ENCODE measurements around the gene STK39. TPM values are rescaled to one million over a fixed set of nuclear protein-coding genes. Genes with fewer than 3 reads are reported as not detected.
A peak's percentile ranks its signal among the peaks of the same experiment; 100 is the strongest.

Gene STK39
- total RNA-seq, 1 experiment from 2014 or later, result 9.2 TPM

- no peak for DNase-seq (ENCODE audit: low spot score)
Observed at GRCh38 chr2:168008646-168009195, 238.7 kb downstream of the STK39 start.

- no peak for DNase-seq (ENCODE audit: low spot score)
Observed at GRCh38 chr2:168006498-168006897, 240.9 kb downstream of the STK39 start.

DNA sequence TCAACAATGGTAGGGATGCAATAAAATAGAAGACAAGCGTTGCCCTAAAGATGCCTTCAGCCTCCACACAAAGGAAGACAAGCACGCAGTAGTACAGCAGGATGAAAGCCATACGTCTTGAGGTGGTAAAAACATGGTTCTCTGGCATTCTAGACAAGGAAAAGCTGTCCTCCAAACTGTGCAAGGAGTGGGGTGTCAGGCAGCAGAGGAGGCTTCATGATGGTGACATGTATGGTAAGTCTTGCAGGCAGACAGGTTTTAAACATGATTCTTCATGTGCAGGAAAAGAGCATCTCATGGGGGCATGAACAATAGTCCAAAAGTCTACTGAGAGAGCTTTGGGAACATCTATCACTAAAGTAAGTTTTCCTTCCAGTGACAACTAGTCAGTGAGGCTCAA is 241.8 kb downstream of the STK39 start:
- DNase-seq (ENCODE audit: low spot score), result no peak

- DNase-seq (ENCODE audit: low spot score), result no peak
Observed at GRCh38 chr2:168003876-168004275, 243.5 kb downstream of the STK39 start.

DNA sequence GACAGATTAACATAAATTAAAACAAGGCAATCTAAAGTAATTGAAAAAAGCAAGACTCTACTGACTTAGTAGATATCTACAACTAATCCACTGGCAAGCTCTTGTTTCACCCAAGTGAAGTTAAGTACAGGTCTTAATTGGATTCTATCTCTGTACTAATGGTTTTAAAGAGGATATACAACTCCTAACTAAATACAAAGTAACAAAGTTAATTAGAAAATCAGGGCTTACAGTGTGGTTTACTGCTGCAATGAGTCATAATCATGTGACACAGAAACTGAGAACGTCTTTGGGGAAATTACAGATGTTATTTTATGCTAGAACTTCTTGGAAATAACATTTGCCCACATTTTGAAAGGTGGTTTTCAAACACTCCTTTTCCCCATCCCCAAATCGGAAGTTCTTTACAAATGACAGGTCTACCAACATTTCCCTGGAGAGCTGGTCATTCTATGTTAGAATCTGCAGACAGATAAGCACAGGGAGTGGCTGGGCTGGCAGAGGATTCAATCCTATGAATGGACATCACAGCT is 245.3 kb downstream of the STK39 start:
- DNase-seq (ENCODE audit: low spot score), result peak; percentile 21

DNA sequence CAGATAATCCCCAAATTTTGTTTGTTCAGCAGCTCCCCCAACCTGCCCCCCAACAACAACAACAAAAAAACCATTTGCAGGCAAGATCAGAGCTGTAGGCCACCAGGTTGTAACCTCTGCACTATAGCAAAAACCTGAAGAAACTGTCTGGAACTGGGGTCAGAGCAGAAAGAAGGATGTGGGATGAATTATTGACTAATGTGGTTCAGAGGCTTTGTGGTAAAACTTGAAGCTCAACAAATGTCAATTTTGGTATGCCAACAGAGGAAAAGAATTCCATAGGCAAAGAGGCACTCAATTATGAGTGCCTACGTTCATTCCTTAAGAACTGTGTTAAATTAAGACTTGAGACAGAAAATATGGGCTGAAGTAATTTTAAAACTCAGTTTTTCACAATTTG is 255.1 kb downstream of the STK39 start:
- no peak for DNase-seq (ENCODE audit: low spot score)

DNA sequence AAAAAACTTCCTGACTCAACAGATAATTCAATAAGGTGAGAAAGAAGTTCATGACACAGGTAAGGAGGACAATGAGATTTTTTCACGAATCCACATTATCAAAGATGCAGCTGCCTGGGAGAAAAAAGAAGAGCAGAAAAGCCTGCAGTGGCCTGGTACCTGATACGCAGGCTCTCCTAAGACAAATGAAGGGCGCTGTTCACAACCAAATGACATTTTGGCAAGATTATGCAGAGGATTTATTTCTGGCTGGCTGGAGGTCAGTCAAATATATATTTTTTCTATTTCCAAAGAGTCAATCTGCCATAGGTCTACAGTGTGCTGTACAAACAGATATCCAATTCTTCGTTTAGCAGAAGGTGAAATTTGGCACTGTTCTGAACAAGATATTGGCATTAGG is 257.3 kb downstream of the STK39 start:
- no peak for DNase-seq (ENCODE audit: low spot score)

- DNase-seq (ENCODE audit: low spot score), result no peak
Observed at GRCh38 chr2:167988296-167988695, 259.1 kb downstream of the STK39 start.

DNA sequence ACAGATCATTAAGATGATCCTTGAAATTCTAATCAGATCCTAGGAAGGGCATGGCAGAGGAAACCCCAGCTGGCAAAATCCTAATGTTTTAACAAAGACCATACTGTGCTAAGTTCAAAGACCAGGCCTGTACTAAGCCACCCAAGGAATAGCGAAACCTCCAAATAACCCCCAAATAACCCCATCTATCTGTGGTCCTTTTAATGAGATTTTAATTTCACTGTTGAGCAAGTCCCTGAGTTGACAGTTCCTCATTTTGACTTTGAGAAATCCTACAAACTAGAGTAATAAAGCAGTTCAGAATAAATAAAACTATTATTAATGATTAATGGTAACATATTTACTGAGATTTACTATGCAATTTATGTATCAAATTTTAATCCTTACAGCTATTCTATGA is 259.8 kb downstream of the STK39 start:
- DNase-seq (ENCODE audit: low spot score), result no peak

GRCh38 chr2:167987026-167987425 is 260.4 kb downstream of the STK39 start:
- DNase-seq (ENCODE audit: low spot score), result no peak

DNA sequence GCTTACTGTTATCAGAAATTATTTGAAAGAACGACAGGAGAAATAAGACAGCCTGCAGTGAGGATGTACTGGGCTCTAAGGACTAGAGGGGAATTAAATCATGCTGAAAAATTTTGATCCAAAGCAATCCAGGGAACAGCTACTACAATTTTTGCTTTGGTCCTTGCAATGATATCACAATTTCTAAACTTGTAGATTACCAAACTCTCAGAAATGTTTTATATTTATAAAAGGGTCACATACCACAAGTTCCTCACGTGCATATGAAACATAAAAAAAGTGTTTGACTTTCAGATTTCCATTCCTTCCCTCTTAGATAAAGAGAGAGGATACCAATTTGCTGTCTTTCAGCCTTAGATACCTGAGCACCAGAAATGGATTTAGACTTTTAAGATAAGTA is 261.2 kb downstream of the STK39 start:
- no peak for DNase-seq (ENCODE audit: low spot score)

DNA sequence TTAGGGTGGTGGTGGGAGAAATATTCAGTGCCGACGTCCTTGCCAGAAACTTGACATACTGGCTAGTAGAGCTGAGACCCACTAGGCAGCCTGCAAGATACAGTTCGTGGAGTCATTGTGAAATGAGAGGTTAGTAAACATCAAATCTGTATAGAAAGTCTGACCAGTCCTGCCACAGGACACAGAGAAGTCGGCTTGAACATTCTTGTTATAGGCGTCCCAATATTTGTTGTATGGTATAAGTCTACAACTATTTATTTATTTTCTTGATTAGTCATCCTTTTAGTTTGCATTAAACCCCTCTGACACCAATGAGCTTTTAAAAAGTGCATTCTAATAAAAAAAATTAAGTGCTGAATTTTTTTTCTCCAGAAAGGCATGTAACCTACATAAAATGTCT is 265.4 kb downstream of the STK39 start:
- no peak for DNase-seq (ENCODE audit: low spot score)

- DNase-seq (ENCODE audit: low spot score), result peak; percentile 13
Observed at GRCh38 chr2:167980439-167980838, 267.0 kb downstream of the STK39 start.

DNA sequence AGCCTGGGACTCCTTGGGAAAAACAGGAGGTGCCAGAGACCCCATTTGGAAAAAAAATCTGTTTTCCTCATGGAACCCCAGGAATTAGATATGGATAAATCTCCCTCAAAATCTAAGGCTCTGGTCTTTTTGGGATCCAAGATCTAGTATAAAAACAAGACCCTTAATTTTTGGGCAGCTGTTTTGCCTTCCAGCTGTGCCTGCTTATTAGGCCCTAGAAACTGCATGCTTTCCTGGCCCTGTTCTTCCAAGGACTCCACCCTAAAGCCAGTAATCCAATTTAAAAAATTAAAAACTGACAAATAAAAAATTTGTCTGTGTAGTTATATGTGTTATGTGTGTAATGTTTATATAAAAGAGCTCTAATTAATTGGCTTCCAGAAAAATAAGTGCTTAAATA is 274.6 kb downstream of the STK39 start:
- DNase-seq (ENCODE audit: low spot score), result no peak

GRCh38 chr2:167972020-167972419 is 275.4 kb downstream of the STK39 start:
- DNase-seq (ENCODE audit: low spot score), result no peak

DNA sequence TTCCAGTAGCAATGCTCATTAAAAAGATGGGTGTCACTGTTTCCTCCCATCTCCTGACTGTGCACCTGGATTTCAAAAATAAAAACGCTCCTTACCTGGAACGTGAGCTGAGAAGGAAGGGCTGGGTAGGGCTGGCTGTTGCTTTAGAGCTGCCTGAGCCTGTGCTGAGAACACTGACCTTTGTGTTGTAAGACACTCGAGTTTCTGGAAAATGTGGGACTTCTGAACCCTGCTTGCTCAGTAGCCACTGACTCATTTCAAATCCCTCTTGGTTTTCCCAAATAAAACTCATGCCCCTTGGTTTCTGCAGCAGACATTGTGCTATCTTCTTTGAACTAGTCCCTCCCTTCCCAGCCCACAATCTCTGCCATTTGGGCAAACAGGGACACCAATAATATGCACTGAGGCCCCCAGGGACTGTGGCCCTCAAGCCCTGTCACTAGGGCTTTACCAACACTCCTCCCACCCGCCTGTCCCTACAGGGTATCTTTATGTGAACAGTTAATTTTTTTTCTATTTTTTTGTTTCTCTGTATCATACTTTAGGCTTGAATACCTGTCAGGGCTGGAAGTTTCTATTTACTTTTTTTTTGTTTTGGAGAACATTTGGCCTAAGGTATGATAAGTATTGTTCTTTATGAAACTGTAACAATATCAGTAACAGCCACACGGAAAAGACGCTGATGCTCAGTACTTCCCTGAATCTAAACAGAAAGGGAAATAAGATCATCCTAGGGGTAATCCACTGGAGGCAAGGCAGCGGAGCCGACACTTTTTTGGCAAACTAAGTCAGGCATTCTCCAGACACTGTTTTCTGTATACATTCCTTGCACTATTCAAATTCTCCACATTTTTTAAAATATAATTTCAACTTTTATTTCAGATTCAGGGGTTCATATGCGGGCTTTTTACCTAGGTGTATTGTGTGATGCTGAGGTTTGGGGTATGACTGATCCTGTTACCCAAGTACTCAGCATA is 280.2 kb downstream of the STK39 start:
- no peak for DNase-seq (ENCODE audit: low spot score)

GRCh38 chr2:167965907-167966761 is 281.3 kb downstream of the STK39 start:
- no peak for DNase-seq (ENCODE audit: low spot score)

GRCh38 chr2:167964650-167965413 is 282.6 kb downstream of the STK39 start:
- DNase-seq (ENCODE audit: low spot score), result no peak

- no peak for DNase-seq (ENCODE audit: low spot score)
Observed at GRCh38 chr2:167963899-167964649, 283.3 kb downstream of the STK39 start.

GRCh38 chr2:167962436-167963226 is 284.8 kb downstream of the STK39 start:
- no peak for DNase-seq (ENCODE audit: low spot score)

Data from H4 (cell line).